DMS53 treated with DMSO at 0.1 percent for 48 hours (cell line): ENCODE results near the gene ATP9B.

Experiments used
- DNase-seq: peaks from one replicate; lab custom pipeline; 2025; ENCODE audit not compliant: unreplicated experiment; lab: John Stamatoyannopoulos, UW

The ATP9B gene

DNA sequence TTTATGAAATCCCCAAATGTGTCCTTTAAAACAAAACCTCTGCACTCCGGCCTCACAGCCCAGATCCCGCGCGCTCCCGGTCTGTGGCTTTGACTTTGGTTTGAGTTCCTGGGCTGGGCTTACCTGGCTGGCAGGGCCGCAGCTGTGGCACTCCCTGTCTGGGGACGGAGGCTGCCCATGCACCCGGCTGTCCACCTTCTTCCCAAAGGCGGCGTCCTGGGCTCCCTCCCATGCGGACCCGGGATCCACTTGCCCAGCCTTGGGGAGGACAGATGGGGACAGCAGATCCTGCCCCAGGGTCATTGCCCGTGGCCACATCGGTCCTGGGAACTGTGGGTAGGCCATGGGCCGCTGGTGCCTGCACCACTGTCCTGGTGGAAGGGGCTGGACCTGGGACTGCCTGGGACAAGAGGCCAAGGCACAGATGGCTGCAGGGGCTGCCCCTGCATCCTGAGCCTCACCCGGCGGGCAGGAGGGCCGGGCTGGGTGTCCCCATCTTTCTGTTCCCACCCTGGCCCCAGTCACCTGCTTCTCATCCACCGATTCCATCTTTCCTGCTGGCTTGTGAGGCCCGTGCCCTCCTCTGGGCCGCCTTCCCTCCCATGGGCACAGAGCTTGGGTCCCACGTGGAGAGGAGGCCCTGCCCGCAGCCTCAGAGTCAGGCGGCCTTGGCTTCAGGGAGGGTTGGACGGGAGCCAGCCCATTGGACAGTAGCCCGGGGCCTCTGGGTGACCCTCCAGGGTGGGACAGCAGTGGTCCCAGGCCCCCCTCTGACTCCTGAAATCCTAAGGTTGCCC is 354.2 kb downstream of the ATP9B start:
- DNase-seq: no peak

DNA sequence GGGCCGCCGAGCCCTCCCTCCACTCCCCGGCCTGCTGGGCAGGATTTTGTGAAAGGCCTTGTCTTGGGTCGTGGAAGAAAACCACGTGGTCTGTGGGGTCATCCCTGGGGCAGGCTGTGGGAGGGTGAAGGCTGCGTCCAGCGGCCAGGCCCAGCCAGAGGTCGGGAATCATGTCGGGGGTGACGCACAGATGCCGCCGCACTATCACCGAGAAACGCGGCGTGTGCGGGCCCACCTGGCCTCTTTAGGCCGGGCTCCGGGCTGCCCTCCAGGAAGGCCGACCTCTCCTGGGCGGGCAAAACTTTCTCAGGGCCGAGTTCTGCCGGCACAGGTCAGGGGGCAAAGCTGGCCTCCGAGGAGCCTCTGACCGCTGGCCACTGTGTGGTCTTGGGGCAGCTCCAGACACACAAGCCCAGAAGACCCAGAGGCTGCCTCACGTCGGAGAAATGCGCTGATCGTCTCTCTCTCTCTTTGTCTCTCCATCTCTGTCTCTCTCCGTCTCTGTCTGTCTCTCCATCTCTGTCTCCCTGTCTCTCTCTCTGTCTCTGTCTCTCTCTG is 354.9 kb downstream of the ATP9B start:
- no peak for DNase-seq

DNA sequence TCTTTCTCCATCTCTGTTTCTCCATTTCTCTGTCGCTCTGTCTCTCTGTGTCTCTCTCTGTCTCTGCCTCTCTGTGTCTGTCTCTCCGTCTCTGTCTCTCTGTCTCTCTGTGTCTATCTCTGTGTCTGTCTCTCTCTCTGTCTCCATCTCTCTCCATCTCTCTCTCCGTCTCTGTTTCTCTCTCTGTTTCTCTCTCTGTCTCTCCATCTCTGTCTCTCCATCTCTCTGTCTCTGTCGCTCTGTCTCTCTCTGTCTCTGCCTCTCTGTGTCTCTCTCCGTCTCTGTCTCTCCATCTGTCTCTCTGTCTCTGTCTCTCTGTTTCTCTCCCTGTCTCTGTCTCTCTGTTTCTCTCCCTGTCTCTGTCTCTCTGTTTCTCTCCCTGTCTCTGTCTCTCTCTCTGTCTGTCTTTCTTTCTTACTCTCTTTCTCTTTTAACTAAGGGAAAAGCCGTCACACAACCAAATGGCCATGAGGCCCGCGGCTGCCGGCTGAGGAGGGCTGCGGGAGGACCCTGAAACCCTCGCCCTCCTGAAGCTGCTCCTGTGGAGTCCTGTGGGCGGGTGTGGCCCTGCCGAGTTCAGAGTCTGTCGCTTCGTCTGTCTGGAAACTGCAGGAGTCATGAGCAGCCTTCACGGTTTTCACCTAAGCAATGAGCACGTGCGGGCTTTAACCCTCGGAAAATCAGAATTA is 355.8 kb downstream of the ATP9B start:
- DNase-seq: no peak

DNA sequence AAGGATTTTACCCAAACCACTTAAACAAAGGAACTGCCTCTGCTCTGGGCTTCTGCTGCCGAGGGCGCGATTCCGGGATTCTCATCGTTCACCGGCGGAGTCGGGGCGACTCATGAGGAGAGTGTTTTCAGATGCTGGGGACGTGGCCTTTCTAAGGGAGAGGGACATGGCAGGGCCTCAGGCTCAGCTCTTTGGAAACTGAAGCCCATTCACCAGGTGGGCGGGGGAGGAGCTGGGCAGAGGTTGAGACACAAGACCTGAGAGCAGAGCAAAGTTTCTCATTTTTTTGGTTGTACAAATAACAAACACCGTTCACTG is 356.3 kb downstream of the ATP9B start:
- no peak for DNase-seq

DNA sequence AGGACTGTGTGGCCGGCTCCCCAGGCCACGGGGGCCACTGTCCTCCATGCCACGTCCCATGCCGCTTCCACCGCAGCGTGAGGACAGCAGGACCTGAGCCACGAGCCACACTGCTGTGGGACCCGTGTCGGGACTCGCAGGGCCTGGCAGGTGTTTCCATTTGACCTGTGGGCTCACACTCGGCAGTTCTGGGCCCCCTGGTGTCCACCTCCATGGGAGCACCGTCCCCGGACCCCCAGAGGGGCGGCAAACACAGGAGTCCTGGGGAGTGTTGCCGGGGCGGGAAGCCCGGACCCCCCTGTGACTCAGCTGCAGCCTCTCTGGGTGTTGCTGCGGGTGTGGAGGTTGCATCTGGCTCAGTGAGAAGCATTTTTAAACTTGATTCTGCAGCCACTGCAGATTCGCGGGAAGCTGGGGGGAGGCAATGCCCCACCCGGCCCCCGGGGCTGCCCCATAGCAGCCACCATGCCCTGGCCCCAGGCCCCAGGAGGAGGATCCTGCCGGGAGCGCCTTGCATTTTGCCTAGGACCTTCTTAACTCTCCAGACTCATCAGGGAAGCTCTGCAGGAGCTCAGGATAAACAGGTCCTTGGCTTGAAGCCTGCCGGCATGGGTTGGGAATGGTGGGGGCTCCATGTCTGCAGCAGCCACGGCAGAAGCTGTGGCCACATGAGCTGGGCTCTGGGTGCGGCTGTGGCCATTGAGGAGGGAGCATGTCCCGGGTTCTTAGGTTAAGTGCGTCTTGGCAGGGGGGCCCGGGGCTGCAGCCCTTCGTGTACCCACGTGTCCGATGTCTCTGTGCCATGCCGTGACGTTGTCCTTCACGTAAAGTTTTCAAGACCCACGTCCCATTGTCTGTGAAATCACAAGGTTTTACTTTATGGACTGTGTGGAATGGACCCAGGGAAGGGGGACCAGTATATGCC is 357.4 kb downstream of the ATP9B start:
- no peak for DNase-seq

DNA sequence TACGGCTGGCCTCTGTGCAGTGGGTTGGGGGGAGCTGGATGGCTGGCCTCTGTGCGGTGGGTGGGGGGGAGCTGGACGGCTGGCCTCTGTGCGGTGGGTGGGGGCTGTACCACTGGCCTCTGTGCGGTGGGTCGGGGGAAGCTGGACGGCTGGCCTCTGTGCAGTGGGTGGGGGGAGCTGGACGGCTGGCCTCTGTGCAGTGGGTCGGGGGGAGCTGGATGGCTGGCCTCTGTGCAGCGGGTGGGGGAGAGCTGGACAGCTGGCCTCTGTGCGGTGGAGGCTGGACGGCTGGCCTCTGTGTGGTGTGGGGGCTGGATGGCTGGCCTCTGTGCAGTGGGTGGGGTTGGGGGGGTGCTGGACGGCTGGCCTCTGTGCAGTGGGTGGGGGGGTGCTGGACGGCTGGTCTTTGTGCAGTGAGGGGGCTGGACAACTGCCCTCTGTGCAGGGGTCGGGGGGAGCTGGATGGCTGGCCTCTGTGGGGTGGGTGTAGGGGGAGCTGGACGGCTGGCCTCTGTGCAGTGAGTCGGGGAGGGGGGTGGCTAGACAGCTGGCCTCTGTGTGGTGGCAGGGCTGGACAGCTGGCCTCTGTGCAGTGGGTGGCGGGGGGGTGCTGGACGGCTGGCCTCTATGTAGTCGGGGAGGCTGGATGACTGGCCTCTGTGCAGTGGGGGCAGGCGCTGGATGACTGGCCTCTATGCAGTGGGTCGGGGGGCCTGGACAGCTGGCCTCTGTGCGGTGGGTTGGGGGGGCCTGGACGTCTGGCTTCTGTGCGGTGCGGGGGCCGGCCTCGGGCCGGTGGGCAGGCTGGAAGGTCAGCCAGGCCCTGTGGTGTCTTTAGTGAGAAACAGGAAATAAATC is 358.4 kb downstream of the ATP9B start:
- DNase-seq: no peak
